ENCODE results near the gene PPM1E. TPM values are rescaled to one million over a fixed set of nuclear protein-coding genes. Genes with fewer than 3 reads are reported as not detected.

PPM1E gene
- total RNA-seq, 1 experiment from 2014 or later: 7.1 TPM

- H3K36me3 Mint-ChIP-seq (ENCODE audit: insufficient read depth in 1 of 3, low read depth in 3 of 3): peaks cover 11 to 25% (median 17%) of the 10 kb centered on the region in 3 experiments; a peak in 6 of 7 replicates
- Histone ChIP-seq H2BK5ac (ENCODE audit: insufficient read length, low read length) (no peak overlapping the region), H4K8ac (replicated peaks; ENCODE audit: insufficient read length, low read depth, low read length) (no peak overlapping the region), H3T11ph (ENCODE audit: low read length) (no peak overlapping the region), H4K20me1 (ENCODE audit: control insufficient read depth, insufficient read depth, insufficient read length) (no peaks in the 10 kb centered on the region), H3K79me1 (ENCODE audit: insufficient read depth, low read depth, low read length, poor library complexity, severe bottlenecking) (no peaks in the 10 kb centered on the region), H3K9me3 (ENCODE audit: control insufficient read depth, low read depth, low read length) (no peaks in the 10 kb centered on the region), H2AFZ (ENCODE audit: low read length) (no peak overlapping the region), H3K4me1 (ENCODE audit: insufficient read depth, low read length) (no peaks in the 10 kb centered on the region), H3K4me2 (ENCODE audit: insufficient read depth, insufficient read length, low read length) (no peak overlapping the region), H3K23me2 (ENCODE audit: insufficient read length, low read depth, low read length, poor library complexity, severe bottlenecking) (no peaks in the 10 kb centered on the region), H3K18ac (ENCODE audit: insufficient read length, low read depth, low read length) (no peak overlapping the region), H4K5ac (ENCODE audit: insufficient read length, low read depth, low read length) (no peak overlapping the region), H2BK15ac (ENCODE audit: low read depth, low read length) (no peak overlapping the region), H3K23ac (ENCODE audit: insufficient read length, low read depth, low read length) (no peak overlapping the region), H3K79me2 (ENCODE audit: insufficient read depth, low read length) (no peaks in the 10 kb centered on the region), H4K91ac (ENCODE audit: insufficient read length, low read depth, low read length) (no peak overlapping the region), H2AK5ac (ENCODE audit: insufficient read length, low read length) (no peak overlapping the region), H3K27ac (ENCODE audit: insufficient read length, low read depth, low read length) (no peak overlapping the region), H2BK120ac (ENCODE audit: low read depth, low read length, poor library complexity, severe bottlenecking) (no peak overlapping the region), H3K27me3 (ENCODE audit: insufficient read depth, low read length) (no peaks in the 10 kb centered on the region), H3K4ac (ENCODE audit: low read depth, low read length) (no peak overlapping the region), H2BK12ac (ENCODE audit: insufficient read length, low read depth, low read length) (no peak overlapping the region), H3K56ac (ENCODE audit: insufficient read length, low read depth, low read length) (no peak overlapping the region), H3K14ac (ENCODE audit: insufficient read depth, low read length) (no peak overlapping the region), H3K9ac (ENCODE audit: extremely low read depth, insufficient read length, low read length) (no peak overlapping the region), H2BK20ac (ENCODE audit: low read depth, low read length, poor library complexity, severe bottlenecking) (no peak overlapping the region)
- no CpG with 5 or more reads among the region's 2 CpGs for WGBS (ENCODE audit: extremely low coverage, insufficient read length, low lambda C conversion rate)
- H3K4me1 Mint-ChIP-seq: no peaks in the 10 kb centered on the region
- no peak overlapping the region for H3K27ac Mint-ChIP-seq
- no peaks in the 10 kb centered on the region for H3K27me3 Mint-ChIP-seq (ENCODE audit: low read depth)
- no peak for TF ChIP-seq CTCF (conservative IDR thresholded peaks at IDR 0.05)
- DNase-seq: no peak
- no peaks in the 10 kb centered on the region; a peak in 2 of 5 replicates for H3K9me3 Mint-ChIP-seq
- H3K4me3 Mint-ChIP-seq: no peak overlapping the region
These were observed 269.3 kb downstream of the PPM1E start for GRCh38 chr17:59024916-59025315.

Data from H9 (cell line).